Measurements from ENCODE around the gene PRKCZ.

DNA sequence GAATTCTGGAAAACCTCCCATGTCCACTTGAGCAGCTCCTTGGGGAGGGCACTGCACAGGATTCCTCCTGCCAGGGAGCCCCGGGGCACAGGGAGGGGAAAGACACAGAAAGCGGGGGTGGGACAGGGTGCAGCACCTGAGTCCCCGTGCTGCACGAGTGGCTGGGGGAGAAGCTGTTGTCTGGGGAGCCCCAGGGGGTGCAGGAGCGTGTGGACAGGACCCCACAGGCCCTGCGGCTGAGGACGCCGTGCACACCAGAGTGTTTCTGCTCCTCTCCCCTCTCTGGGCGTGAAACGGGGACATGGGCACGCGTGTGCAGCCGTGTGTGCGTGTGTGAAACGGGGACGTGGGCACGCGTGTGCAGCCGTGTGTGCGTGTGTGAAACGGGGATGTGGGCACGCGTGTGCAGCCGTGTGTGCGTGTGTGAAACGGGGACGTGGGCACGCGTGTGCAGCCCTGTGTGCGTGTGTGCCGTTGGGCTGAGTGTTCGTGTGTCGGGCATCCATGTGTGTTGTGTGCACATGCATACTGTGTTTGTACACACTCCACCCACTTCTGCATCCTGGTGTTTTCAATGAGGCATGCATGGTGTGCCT is 122.4 kb downstream of the PRKCZ start:
- no peak for TF ChIP-seq CTCF (IDR thresholded peaks at IDR 0.05)
- TF ChIP-seq POLR2A (IDR thresholded peaks at IDR 0.05): no peak

Data from heart left ventricle (tissue), 13 donors.